Gastroesophageal sphincter (tissue), 4 donors: Measurements from ENCODE around the gene ABR. TPM values are rescaled to one million over a fixed set of nuclear protein-coding genes. Genes with fewer than 3 reads are reported as not detected.

Experiments used
- ATAC-seq: fragments of 150-250 bp; one replicate; pipeline ENCODE4 v1.9.1; 2016; ENCODE audit warnings: mild to moderate bottlenecking, moderate library complexity
- H3K27ac ChIP-seq, 4 donors: fragments of 200-600 bp; sonication (generic) in 3 of 4; 1 replicate in 3 of 4; 2 replicates in 1 of 4; pipeline ENCODE4 v1.5.1; 2016 to 2019
- H3K27me3 ChIP-seq: fragments of 200-600 bp; sonication (generic); one replicate; pipeline ENCODE4 v1.5.1; 2019
- H3K36me3 ChIP-seq, 2 donors: fragments of 200-600 bp; sonication (generic); one replicate each; pipeline ENCODE4 v1.5.1; 2019; ENCODE audit warnings: control low read depth in 1 of 2
- H3K4me1 ChIP-seq, 3 donors: fragments of 200-600 bp; sonication (generic); 1 replicate in 2 of 3; 2 replicates in 1 of 3; pipeline ENCODE4 v1.5.1; 2016 to 2019; ENCODE audit warnings: control low read depth in 2 of 3
- H3K4me3 ChIP-seq, 2 donors: fragments of 200-600 bp; sonication (generic); one replicate each; pipeline ENCODE4 v1.5.1; 2019; ENCODE audit warnings: mild to moderate bottlenecking in 1 of 2, moderate library complexity in 1 of 2
- H3K9me3 ChIP-seq, 3 donors: fragments of 200-600 bp; sonication (generic); one replicate each; pipeline ENCODE4 v1.5.1; 2017 to 2019; ENCODE audit warnings: control low read depth in 2 of 3
- CTCF ChIP-seq, 4 experiments: fragments of 200-600 bp in 2 of 4; fragments of 450-650 bp in 2 of 4; sonication (generic) in 1 of 4; IDR thresholded peaks; one replicate each; pipeline ENCODE4 v1.5.1; 2017 to 2019; ENCODE audit warnings: antibody characterized with exemption in 4 of 4, mild to moderate bottlenecking in 2 of 4, moderate library complexity in 2 of 4
- EP300 ChIP-seq: sonication (generic); formaldehyde crosslinking; IDR thresholded peaks from one replicate; pipeline ENCODE4 v1.6.1; 2017; ENCODE audit warnings: antibody characterized with exemption, mild to moderate bottlenecking
- POLR2A ChIP-seq, 2 donors: fragments of 450-650 bp; IDR thresholded peaks; one replicate each; pipeline ENCODE4 v1.6.1; 2017; ENCODE audit warnings: antibody characterized with exemption in 2 of 2, mild to moderate bottlenecking in 2 of 2, moderate library complexity in 1 of 2
- POLR2AphosphoS5 ChIP-seq: sonication (generic); formaldehyde crosslinking; IDR thresholded peaks from one replicate; pipeline ENCODE4 v1.6.1; 2017; ENCODE audit warnings: antibody characterized with exemption
- WGBS, 2 donors: methylation state at CpG; one replicate each; pipeline ENCODE4 v1.1.5; 2018; ENCODE audit warnings: low coverage in 1 of 2; 5-methylcytosine and 5-hydroxymethylcytosine counted together
- total RNA-seq, 4 donors: library from RNA; depleted of rRNA; stranded (reverse); fragments of >200 nt; gene quantifications; one replicate each; pipeline ENCODE4 v1.1.0, GENCODE V29; 2016

ABR gene
- total RNA-seq, 4 donors from 2014 or later, result 62.6 to 147 (median 114) TPM

- no peak for ATAC-seq
- Histone ChIP-seq H3K4me1 (no peaks in the 10 kb centered on the region), H3K4me3 (no peak overlapping the region), H3K36me3 (no peaks in the 10 kb centered on the region), H3K27ac (no peak overlapping the region), H3K27me3 (peaks cover 21% of the 10 kb centered on the region), H3K9me3 (peaks cover 0 to 8% (median 0%) of the 10 kb centered on the region in 3 donors)
- no peak for TF ChIP-seq CTCF (IDR thresholded peaks at IDR 0.05)
- no peak for TF ChIP-seq EP300
- TF ChIP-seq POLR2AphosphoS5, result no peak
- no peak for TF ChIP-seq POLR2A (IDR thresholded peaks at IDR 0.05)
- 62 to 73% methylated on average over 5 to 6 of the region's 7 CpGs for WGBS, 2 donors
Measured at GRCh38 chr17:1221209-1221608, 41.4 kb upstream of the ABR start.

- 62 to 83% methylated on average over 7 to 12 of the region's 14 CpGs for WGBS, 2 donors
- no peak for TF ChIP-seq POLR2AphosphoS5
- TF ChIP-seq POLR2A (IDR thresholded peaks at IDR 0.05), result no peak
- no peak for TF ChIP-seq CTCF (IDR thresholded peaks at IDR 0.05)
- no peak for TF ChIP-seq EP300
Measured at GRCh38 chr17:1220346-1220745, 40.6 kb upstream of the ABR start.

GRCh38 chr17:1217089-1217385 is 37.3 kb upstream of the ABR start:
- H3K27ac ChIP-seq, result no peak overlapping the region
- H3K4me1 ChIP-seq, result no peaks in the 10 kb centered on the region
- no peaks in the 10 kb centered on the region for H3K36me3 ChIP-seq
- TF ChIP-seq POLR2AphosphoS5, result no peak
- no peak for TF ChIP-seq POLR2A (IDR thresholded peaks at IDR 0.05)
- TF ChIP-seq CTCF (IDR thresholded peaks at IDR 0.05), result no peak
- no peak for TF ChIP-seq EP300
- 64 to 96% methylated on average over 4 to 9 of the region's 12 CpGs for WGBS, 2 donors
- no peak for ATAC-seq
- H3K9me3 ChIP-seq, result peaks cover 0 to 8% (median 0%) of the 10 kb centered on the region in 3 donors
- H3K4me3 ChIP-seq, result no peak overlapping the region
- H3K27me3 ChIP-seq, result peaks cover 48% of the 10 kb centered on the region

More at GRCh38 chr17:1220346-1220745, 40.6 kb upstream of the ABR start:
- Histone ChIP-seq H3K4me3 (no peak overlapping the region), H3K27me3 (peaks cover 21% of the 10 kb centered on the region), H3K27ac (no peak overlapping the region), H3K36me3 (no peaks in the 10 kb centered on the region), H3K9me3 (peaks cover 0 to 8% (median 0%) of the 10 kb centered on the region in 3 donors), H3K4me1 (no peaks in the 10 kb centered on the region)
- no peak for ATAC-seq

GRCh38 chr17:1216217-1217088 is 36.7 kb upstream of the ABR start:
- Histone ChIP-seq H3K4me3 (no peak overlapping the region), H3K4me1 (no peaks in the 10 kb centered on the region), H3K9me3 (peaks cover 0 to 6% (median 0%) of the 10 kb centered on the region in 3 donors), H3K27me3 (peaks cover 51% of the 10 kb centered on the region), H3K27ac (no peak overlapping the region), H3K36me3 (no peaks in the 10 kb centered on the region)
- WGBS, 2 donors, result 60 to 72% methylated on average over 6 to 11 of the region's 19 CpGs
- no peak for ATAC-seq
- no peak for TF ChIP-seq POLR2AphosphoS5
- no peak for TF ChIP-seq CTCF (IDR thresholded peaks at IDR 0.05)
- TF ChIP-seq POLR2A (IDR thresholded peaks at IDR 0.05), result no peak

- WGBS, 2 donors, result 51 to 66% methylated on average over 3 to 4 of the region's 4 CpGs
- H3K9me3 ChIP-seq, result no peaks in the 10 kb centered on the region
- H3K4me1 ChIP-seq, result no peaks in the 10 kb centered on the region
- no peak overlapping the region for H3K27ac ChIP-seq
- no peak for ATAC-seq
- TF ChIP-seq EP300 (no peak), CTCF (IDR thresholded peaks at IDR 0.05) (no peak), POLR2A (IDR thresholded peaks at IDR 0.05) (no peak), POLR2AphosphoS5 (no peak)
- no peak overlapping the region for H3K4me3 ChIP-seq
- no peaks in the 10 kb centered on the region for H3K36me3 ChIP-seq
- peaks cover 40% of the 10 kb centered on the region for H3K27me3 ChIP-seq
Measured at GRCh38 chr17:1212946-1213345, 33.2 kb upstream of the ABR start.
